Measurements from ENCODE around the gene PIBF1.

GRCh38 chr13:72834601-72835000, 52.7 kb downstream of the PIBF1 start:
- no peak for TF ChIP-seq TAF1 (IDR thresholded peaks at IDR 0.05; ENCODE audit: borderline replicate concordance, insufficient read depth, low read length)
- TF ChIP-seq REST (IDR thresholded peaks at IDR 0.05; ENCODE audit: insufficient read depth in 1 of 2, low read depth in 2 of 2, low read length in 2 of 2) = no peak
- TF ChIP-seq POLR2AphosphoS5 (IDR thresholded peaks at IDR 0.05; ENCODE audit: low read depth, low read length) = no peak
- no peak for TF ChIP-seq SIN3A (IDR thresholded peaks at IDR 0.05; ENCODE audit: borderline replicate concordance, insufficient read depth, low read length)
- TF ChIP-seq FOXP2 (optimal IDR thresholded peaks at IDR 0.05; ENCODE audit: borderline replicate concordance, extremely low read depth, extremely low read length, insufficient read depth) = no peak

All from PFSK-1 (cell line).